Measurements from ENCODE around the gene SPDYE16.
"Not testable (repeated sequence)": the region's sequence is repeated elsewhere in the genome, so short reads cannot be mapped to it uniquely, and the experiment has no call there.

Gene SPDYE16

DNA sequence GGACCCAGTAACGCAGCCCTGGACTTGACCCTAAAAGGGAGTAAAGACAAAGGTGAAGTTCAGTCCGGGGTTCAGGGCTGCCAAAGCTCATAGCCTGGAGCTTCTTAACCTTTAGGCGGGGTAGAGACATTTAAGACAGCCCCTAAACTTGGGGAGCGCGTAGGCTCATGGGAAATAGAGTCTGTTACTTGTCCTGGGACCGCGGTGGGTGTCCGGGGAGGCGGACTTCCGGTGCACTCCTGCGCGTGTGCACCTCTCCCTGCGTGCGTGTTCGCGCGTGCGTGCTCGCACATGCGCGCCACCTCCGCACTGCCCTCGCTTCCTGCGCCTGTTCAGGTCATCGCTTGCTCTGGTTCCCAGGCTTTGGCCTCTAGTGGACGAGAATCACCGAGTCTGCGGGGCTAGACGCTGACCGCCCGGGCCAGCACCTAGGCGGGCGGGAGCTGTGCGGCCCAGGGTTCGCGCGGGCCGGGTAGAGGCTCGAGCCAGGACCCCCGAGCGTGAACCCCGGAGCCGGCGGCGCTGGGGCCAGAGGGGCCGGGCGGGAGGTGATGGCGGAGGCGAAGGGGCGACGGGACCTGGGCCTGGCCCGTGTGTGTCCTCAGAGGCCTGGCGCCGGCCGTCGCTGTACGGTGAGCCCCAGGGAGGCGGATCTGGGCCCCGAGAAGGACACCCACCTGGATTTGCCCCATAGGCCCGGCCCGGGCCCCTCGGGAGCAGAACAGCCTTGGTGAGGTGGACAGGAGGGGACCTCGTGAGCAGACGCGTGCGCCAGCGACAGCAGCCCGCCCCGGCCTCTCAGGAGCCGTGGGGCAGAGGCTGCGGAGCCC is 6.1 kb upstream of the SPDYE16 start:
- DNase-seq, result peak; percentile 90

GRCh38 chr7:76531643-76532042 is 11.5 kb downstream of the SPDYE16 start:
- DNase-seq, result not testable (repeated sequence)

GRCh38 chr7:76526183-76526582 is 16.9 kb downstream of the SPDYE16 start:
- not testable (repeated sequence) for DNase-seq

GRCh38 chr7:76516932-76517331 is 26.2 kb downstream of the SPDYE16 start:
- not testable (repeated sequence) for DNase-seq

- no peak for DNase-seq
Observed at GRCh38 chr7:76515999-76516443, 27.1 kb downstream of the SPDYE16 start.

GRCh38 chr7:76514926-76515771 is 27.9 kb downstream of the SPDYE16 start:
- DNase-seq, result peak; percentile 21

DNA sequence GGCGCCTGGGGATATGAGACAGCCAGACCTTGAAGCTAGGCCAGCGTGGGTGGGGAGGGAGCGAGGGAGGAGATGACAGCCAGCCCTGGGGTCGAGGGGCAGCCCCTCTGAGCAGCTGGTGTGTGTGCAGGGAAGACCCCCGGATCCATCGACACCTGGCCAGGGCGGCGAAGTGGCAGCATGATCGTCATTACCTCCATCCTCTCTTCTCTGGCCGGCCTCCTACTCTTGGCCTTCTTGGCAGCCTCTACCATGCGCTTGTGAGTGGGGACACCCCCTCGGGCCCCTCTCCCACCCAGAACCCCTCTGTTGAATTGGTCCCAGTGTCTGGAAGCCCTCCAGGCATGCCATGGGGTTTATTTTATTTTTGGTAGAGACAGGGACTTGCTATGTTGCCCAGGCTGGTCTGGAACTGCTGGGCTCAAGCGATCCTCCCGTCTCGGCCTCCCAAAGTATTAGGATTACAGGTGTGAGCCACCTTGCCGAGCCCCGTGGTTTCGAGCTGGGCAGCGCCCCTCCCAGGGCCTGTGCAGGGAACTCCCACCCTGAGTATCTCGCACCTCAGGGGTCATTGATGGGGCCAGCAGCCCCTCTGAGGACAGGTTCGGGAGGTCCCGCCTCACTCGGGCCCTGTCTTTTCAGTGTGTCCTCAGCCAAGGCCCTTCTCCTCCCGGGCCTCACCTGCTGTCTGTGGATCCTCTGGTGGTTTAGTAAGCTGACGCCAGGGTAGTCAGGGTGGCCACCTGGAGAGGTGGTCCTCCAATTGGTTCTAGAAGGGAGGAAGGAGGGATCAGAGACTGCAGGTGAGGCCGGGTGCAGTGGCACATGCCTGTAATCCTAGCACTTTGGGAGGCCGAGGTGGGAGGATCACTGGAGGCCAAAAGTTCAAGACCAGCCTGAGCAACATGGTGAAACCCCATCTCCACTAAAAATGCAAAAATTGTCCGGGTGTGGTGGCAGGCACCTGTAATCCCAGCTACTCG is 29.0 kb downstream of the SPDYE16 start:
- DNase-seq, result peak; percentile 45

- peak; percentile 52 for DNase-seq
Observed at GRCh38 chr7:76512941-76513816, 29.9 kb downstream of the SPDYE16 start.

GRCh38 chr7:76511911-76512885 is 30.9 kb downstream of the SPDYE16 start:
- DNase-seq, result not testable (repeated sequence)

- DNase-seq, result peak; percentile 51
Observed at GRCh38 chr7:76511200-76511910, 31.7 kb downstream of the SPDYE16 start.

DNA sequence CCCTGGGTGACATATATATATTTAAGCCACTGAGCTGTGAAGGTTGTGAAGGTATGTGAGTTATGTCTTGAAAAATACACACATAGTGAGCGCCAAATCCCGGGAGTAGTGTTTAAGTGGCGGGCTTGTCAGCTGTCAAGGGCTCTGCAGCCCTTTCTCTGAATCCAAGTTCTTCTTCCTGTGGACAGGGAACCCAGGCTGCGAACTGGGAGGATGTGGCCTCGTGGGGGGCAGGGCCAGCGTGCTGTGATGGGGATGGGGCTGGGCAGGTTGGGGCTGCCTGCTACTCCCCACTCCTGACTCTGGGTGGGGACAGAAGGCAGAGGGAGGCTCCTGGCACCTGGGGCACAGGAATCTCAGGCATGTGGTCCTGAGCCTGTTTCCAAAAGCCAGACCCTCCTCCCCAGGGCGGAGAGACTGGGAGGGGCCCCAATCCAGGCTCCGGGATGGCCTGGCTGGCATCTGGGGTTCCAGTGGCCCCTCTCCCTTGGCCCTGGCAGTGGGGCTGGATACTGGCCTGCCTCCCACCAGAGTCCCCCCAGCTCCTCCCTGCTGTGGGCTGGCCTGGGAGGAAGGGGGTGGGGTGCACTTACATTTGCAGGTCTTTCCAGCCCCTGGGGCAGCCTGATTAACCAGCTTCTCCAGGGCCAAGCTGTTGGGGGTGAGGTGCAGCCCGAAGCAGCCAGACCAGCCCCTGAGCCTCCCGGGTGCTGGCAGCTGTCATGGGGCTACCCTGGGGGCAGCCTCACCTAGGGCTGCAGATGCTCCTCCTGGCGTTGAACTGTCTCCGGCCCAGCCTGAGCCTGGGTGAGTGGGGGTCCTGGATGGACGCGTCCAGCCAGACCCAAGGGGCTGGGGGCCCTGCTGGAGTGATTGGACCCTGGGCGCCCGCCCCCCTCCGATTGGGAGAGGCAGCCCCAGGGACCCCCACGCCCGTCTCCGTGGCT is 32.9 kb downstream of the SPDYE16 start, which contains the start of gene UPK3B:
UPK3B (plus strand) TSS at position 622 of the 947 bp plus-strand sequence; CDS start at position 723, 101 bp downstream.
- peak; percentile 51 for DNase-seq

DNA sequence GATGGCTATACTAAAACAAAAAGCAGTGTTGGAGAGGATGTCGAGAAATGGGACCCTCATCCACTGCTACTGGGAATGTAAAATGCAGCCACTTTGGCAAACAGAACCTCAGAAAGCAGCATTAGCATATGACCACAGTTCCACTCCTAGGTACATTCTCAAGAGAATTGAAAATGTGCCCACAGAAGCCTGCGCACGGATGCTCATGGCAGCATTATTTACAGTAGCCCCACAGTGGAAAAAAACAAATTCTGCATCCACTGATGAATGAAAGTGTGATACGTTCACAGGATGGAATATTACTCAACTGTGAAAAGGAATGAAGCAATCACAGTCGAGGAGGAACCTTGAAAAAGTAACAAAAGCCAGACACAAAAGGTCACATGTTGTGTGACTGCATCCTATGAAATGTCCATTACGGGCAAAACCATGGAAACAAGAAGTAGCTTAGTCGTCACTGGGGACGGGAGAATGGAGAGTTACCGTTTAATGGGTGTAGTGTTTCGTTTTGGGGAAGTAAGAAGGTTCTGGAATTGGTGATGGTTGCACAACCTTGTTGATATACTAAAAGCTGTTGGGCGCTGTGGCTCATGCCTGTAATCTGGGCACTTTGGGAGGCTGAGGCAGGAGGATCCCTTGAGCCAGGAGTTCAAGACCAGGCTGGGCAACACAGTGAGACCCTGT is 35.2 kb downstream of the SPDYE16 start:
- DNase-seq, result peak; percentile 21

DNA sequence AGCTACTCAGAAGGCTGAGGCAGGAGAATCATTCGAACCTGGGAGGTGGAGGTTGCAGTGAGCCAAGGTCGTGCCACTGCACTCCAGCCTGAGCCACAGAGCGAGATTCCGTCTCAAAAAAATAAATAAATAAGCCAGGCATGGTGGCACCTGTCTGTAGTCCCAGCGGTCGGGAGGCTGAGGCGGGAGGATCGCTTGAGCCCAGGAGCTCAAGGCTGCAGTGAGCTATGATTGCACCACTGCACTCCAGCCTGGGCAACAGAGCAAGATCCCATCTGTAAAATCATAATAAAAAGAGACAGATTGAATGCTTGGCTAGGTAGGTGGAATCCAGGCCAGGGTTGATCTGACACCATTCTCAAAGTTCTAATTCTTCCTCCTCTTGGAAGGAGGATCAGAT is 36.5 kb downstream of the SPDYE16 start:
- not testable (repeated sequence) for DNase-seq

DNA sequence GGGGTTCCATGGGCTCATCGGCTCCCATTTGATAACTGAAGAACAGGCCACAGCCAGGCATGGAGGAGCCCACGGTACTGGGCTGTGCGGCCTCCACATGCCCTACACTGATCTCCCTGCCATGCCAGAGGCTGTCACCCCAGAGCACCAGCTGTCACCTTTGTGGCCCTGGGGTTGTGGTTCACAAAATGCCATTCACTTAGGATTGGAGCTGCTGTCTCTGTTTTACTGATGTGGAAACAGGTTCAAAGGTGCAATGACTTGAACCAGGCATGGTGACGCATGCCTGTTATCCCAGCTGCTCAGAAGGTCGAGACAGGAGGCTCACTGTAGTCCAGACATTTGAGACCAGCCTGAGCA is 37.0 kb downstream of the SPDYE16 start:
- no peak for DNase-seq

GRCh38 chr7:76505168-76506080 is 37.7 kb downstream of the SPDYE16 start:
- DNase-seq, result peak; percentile 47
